ENCODE data around the gene BOK. TPM values are rescaled to one million over a fixed set of nuclear protein-coding genes. Genes with fewer than 3 reads are reported as not detected.
A peak's percentile ranks its signal among the peaks of the same experiment; 100 is the strongest.

Gene BOK
- total and polyA plus RNA-seq, 2 of the 13 experiments (the other 11 are each of a cell fraction or from before 2014, with no cell fraction given): 35.5 to 39.2 TPM

DNA sequence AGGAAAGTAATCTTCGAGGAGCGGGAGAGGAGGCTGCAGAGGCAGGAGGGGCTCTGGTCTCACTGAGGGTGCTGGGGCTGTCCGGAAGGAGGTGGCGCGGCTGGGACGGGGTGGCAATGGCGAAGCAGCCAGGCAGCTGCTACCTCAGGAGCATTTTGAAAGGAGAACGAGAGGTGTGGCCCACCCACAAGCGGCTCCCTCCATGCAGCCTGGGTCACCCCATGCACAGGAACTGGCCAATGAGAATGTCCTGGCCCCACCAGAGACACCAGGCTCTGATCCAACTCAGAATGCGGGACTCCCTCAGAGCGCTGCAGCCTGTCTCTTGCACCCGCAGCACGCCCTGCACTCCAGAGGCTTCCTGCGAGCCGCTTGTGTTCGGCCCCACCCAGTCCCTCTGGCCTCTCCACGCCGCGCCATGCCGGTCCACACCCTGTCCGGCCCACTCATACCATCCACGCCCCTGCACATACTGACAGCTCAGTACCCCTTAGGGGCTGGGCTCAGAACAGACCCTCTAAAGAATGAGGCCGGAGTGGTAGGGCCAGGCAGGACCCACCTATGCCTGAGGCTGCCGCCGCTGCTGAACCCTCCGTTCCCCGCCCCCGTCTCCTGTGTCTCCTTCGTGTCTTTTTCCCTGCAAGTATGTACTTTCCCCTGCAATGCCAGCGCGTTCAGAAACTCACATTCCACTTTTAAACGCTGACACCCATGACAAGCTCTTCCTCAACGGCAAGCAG is 6.4 kb upstream of the BOK start (continued):
- TF ChIP-seq ZFP37 (CRISPR knock-in tag; IDR thresholded peaks at IDR 0.05; ENCODE audit: borderline replicate concordance): 0 out of 2 replicates have a peak, but pooled peaks have one; percentile 47
- no peak for TF ChIP-seq LCORL (IDR thresholded peaks at IDR 0.05)
- TF ChIP-seq LCORL (CRISPR knock-in tag; IDR thresholded peaks at IDR 0.05): peak; percentile 58
- TF ChIP-seq ZNF333 (CRISPR knock-in tag; IDR thresholded peaks at IDR 0.05; ENCODE audit: borderline replicate concordance): 0 out of 2 replicates have a peak, but pooled peaks have one; percentile 14
- TF ChIP-seq ZNF572 (CRISPR knock-in tag; IDR thresholded peaks at IDR 0.05): 0 out of 2 replicates have a peak, but pooled peaks have one; percentile 60
- no peak for TF ChIP-seq NONO (IDR thresholded peaks at IDR 0.05)
- peak; percentile 90 for TF ChIP-seq NONO (CRISPR knock-in tag; conservative IDR thresholded peaks at IDR 0.05)
- no peak for TF ChIP-seq MLLT10 (CRISPR knock-in tag; IDR thresholded peaks at IDR 0.05)
- no peak for TF ChIP-seq ZMYM2 (CRISPR knock-in tag; IDR thresholded peaks at IDR 0.05)
- TF ChIP-seq JUNB (CRISPR knock-in tag; IDR thresholded peaks at IDR 0.05; ENCODE audit: borderline replicate concordance): no peak
- TF ChIP-seq KDM6A (CRISPR knock-in tag; IDR thresholded peaks at IDR 0.05; ENCODE audit: low read depth): no peak
- TF ChIP-seq, protein P1, sequence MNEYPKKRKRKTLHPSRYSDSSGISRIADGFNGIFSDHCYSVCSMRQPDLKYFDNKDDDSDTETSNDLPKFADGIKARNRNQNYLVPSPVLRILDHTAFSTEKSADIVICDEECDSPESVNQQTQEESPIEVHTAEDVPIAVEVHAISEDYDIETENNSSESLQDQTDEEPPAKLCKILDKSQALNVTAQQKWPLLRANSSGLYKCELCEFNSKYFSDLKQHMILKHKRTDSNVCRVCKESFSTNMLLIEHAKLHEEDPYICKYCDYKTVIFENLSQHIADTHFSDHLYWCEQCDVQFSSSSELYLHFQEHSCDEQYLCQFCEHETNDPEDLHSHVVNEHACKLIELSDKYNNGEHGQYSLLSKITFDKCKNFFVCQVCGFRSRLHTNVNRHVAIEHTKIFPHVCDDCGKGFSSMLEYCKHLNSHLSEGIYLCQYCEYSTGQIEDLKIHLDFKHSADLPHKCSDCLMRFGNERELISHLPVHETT (CRISPR knock-in tag; conservative IDR thresholded peaks at IDR 0.05): no peak; the same call in 1 of the 2 replicates
- TF ChIP-seq ZNF737 (CRISPR knock-in tag; IDR thresholded peaks at IDR 0.05; ENCODE audit: borderline replicate concordance): 0 out of 2 replicates have a peak, but pooled peaks have one; percentile 16
- no peak for TF ChIP-seq ZNF749 (CRISPR knock-in tag; IDR thresholded peaks at IDR 0.05; ENCODE audit: borderline replicate concordance)
- TF ChIP-seq ZMAT3 (CRISPR knock-in tag; conservative IDR thresholded peaks at IDR 0.05): 0 out of 2 replicates have a peak, but pooled peaks have one; percentile 31
- peak; percentile 13; the same call in 1 of the 2 replicates for TF ChIP-seq ETV5 (CRISPR knock-in tag; IDR thresholded peaks at IDR 0.05; ENCODE audit: borderline replicate concordance)
- peak; percentile 71; the same call in 1 of the 2 replicates for TF ChIP-seq ZNF616 (CRISPR knock-in tag; IDR thresholded peaks at IDR 0.05; ENCODE audit: low read depth)
- 0 out of 2 replicates have a peak, but pooled peaks have one; percentile 22 for TF ChIP-seq ZNF256 (CRISPR knock-in tag; conservative IDR thresholded peaks at IDR 0.05)
